CD1c-positive myeloid dendritic cell (primary cell): Measurements from ENCODE around the gene LAPTM4A.
A peak's percentile ranks its signal among the peaks of the same experiment; 100 is the strongest.
"Not testable (repeated sequence)": the region's sequence is repeated elsewhere in the genome, so short reads cannot be mapped to it uniquely, and the experiment has no call there.

Experiments
- DNase-seq: peaks from one replicate; pipeline ENCODE4 v3.0.0-alpha.2; 2016; ENCODE audit errors: extremely low spot score

Gene LAPTM4A

GRCh38 chr2:20050646-20051531 is 539 bp downstream of the LAPTM4A start:
- DNase-seq: peak; percentile 25

- DNase-seq: peak; percentile 90
Observed at GRCh38 chr2:20050104-20050645, 1.3 kb downstream of the LAPTM4A start.

- peak; percentile 86 for DNase-seq
Observed at GRCh38 chr2:20049637-20050036, 1.8 kb downstream of the LAPTM4A start.

- no peak for DNase-seq
Observed at GRCh38 chr2:20048488-20049448, 2.7 kb downstream of the LAPTM4A start.

GRCh38 chr2:20045712-20046292 is 5.6 kb downstream of the LAPTM4A start:
- DNase-seq: not testable (repeated sequence)

- DNase-seq: no peak
Observed at GRCh38 chr2:20044778-20045177, 6.7 kb downstream of the LAPTM4A start.

- peak; percentile 16 for DNase-seq
Observed at GRCh38 chr2:20042531-20042930, 8.9 kb downstream of the LAPTM4A start.

- no peak for DNase-seq
Observed at GRCh38 chr2:20040489-20041172, 10.8 kb downstream of the LAPTM4A start.

GRCh38 chr2:20037660-20038059 is 13.8 kb downstream of the LAPTM4A start:
- no peak for DNase-seq

- peak; percentile 54 for DNase-seq
Observed at GRCh38 chr2:20035955-20036666, 15.3 kb downstream of the LAPTM4A start.

GRCh38 chr2:20034821-20035220 is 16.6 kb downstream of the LAPTM4A start:
- DNase-seq: no peak

GRCh38 chr2:20034218-20034617 is 17.2 kb downstream of the LAPTM4A start:
- no peak for DNase-seq

- no peak for DNase-seq
Observed at GRCh38 chr2:20033322-20033721, 18.1 kb downstream of the LAPTM4A start.

- no peak for DNase-seq
Observed at GRCh38 chr2:20030224-20030623, 21.2 kb downstream of the LAPTM4A start.

- DNase-seq: no peak
Observed at GRCh38 chr2:20027705-20028434, 23.6 kb downstream of the LAPTM4A start.

GRCh38 chr2:20027260-20027677 is 24.2 kb downstream of the LAPTM4A start:
- DNase-seq: no peak

- DNase-seq: no peak
Observed at GRCh38 chr2:20025065-20025786, 26.2 kb downstream of the LAPTM4A start.

- peak; percentile 39 for DNase-seq
Observed at GRCh38 chr2:20023688-20024087, 27.7 kb downstream of the LAPTM4A start.

- no peak for DNase-seq
Observed at GRCh38 chr2:20021405-20022009, 29.9 kb downstream of the LAPTM4A start.
